Endodermal cell (in vitro differentiated cells): ENCODE results near the gene CD2BP2. TPM values are rescaled to one million over a fixed set of nuclear protein-coding genes. Genes with fewer than 3 reads are reported as not detected.

Source experiments
- DNase-seq: peaks from one replicate; pipeline ENCODE4 v3.0.0-alpha.2; 2017
- H3K27ac ChIP-seq: 2 replicates; pipeline ENCODE4 v1.5.1; 2013; ENCODE audit warnings: mild to moderate bottlenecking, low read depth, low read length, moderate library complexity
- H3K27me3 ChIP-seq: 2 replicates; pipeline ENCODE4 v1.6.1; 2013; ENCODE audit warnings: mild to moderate bottlenecking, low read length, moderate library complexity; ENCODE audit not compliant: insufficient read depth, control insufficient read depth, poor library complexity, severe bottlenecking
- H3K36me3 ChIP-seq: 2 replicates; pipeline ENCODE4 v1.7.0; 2013; ENCODE audit warnings: mild to moderate bottlenecking, low read length, moderate library complexity; ENCODE audit not compliant: control insufficient read depth, insufficient read depth
- H3K4me1 ChIP-seq: one replicate; pipeline ENCODE4 v1.7.0; 2013; ENCODE audit warnings: low read length; ENCODE audit not compliant: control insufficient read depth, insufficient read depth
- H3K4me3 ChIP-seq: 2 replicates; pipeline ENCODE4 v1.5.1; 2013; ENCODE audit warnings: mild to moderate bottlenecking, low read length, moderate library complexity
- H3K9ac ChIP-seq: 2 replicates; pipeline ENCODE4 v1.6.1; 2013; ENCODE audit warnings: mild to moderate bottlenecking, low read length, moderate library complexity; ENCODE audit not compliant: poor library complexity, severe bottlenecking; ENCODE audit errors: extremely low read depth
- H3K9me3 ChIP-seq: 2 replicates; pipeline ENCODE4 v1.6.1; 2013; ENCODE audit warnings: mild to moderate bottlenecking, low read length, moderate library complexity; ENCODE audit not compliant: control insufficient read depth
- H3K27ac Mint-ChIP-seq: 2 replicates; pipeline ENCODE4 v1.8.0; 2020; ENCODE audit warnings: mixed read lengths
- H3K27me3 Mint-ChIP-seq: 2 replicates; pipeline ENCODE4 v1.8.0; 2021; ENCODE audit warnings: mild to moderate bottlenecking, mixed read lengths; ENCODE audit not compliant: insufficient read depth
- H3K36me3 Mint-ChIP-seq: 2 replicates; pipeline ENCODE4 v1.8.0; 2020; ENCODE audit warnings: low read depth, mixed read lengths
- H3K4me1 Mint-ChIP-seq: 2 replicates; pipeline ENCODE4 v1.8.0; 2020; ENCODE audit warnings: mixed read lengths
- H3K4me3 Mint-ChIP-seq: 2 replicates; pipeline ENCODE4 v1.8.0; 2020; ENCODE audit warnings: mild to moderate bottlenecking, moderate library complexity, mixed read lengths
- H3K9me3 Mint-ChIP-seq: 2 replicates; pipeline ENCODE4 v1.8.0; 2020; ENCODE audit warnings: mild to moderate bottlenecking, mixed read lengths
- CTCF ChIP-seq: fragments of 200-600 bp; sonication (generic); conservative IDR thresholded peaks from 2 replicates; pipeline ENCODE4 v1.5.0; 2021; ENCODE audit warnings: antibody characterized with exemption, mild to moderate bottlenecking
- WGBS, 2 experiments: methylation state at CpG; one replicate each; pipeline versions ENCODE4 v1.1.5 to v1.1.7; 2013; ENCODE audit warnings: missing lambda C conversion rate in 2 of 2, mixed read lengths in 1 of 2; ENCODE audit not compliant: insufficient coverage in 1 of 2, insufficient read length in 1 of 2; 5-methylcytosine and 5-hydroxymethylcytosine counted together
- total RNA-seq, 2 donors: library from RNA; stranded (reverse); fragmentation: NEBNext Ultra II Directional in 1 of 2; extraction: Animal tissue kit (Norgen Biotek cat#: 25700) in 1 of 2; gene quantifications; 2 replicates in 1 of 2; 3 replicates in 1 of 2; pipeline ENCODE4 v1.2.1, GENCODE V29; 2021

Gene CD2BP2
- total RNA-seq, 2 donors from 2014 or later: 75.4 to 76.0 TPM

GRCh38 chr16:30366511-30366910, 11.4 kb upstream of the CD2BP2 start:
- H3K4me1 Mint-ChIP-seq: peaks cover 32% of the 10 kb centered on the region
- H3K27me3 ChIP-seq: no peaks in the 10 kb centered on the region
- WGBS, 2 experiments: 96 to 100% methylated on average over 3 to 4 of the region's 4 CpGs
- no peak overlapping the region for H3K9ac ChIP-seq
- no peak for DNase-seq
- H3K4me3 Mint-ChIP-seq: no peak overlapping the region
- no peaks in the 10 kb centered on the region for H3K27me3 Mint-ChIP-seq
- no peaks in the 10 kb centered on the region for H3K9me3 ChIP-seq
- H3K4me3 ChIP-seq: no peak overlapping the region
- peaks cover 26% of the 10 kb centered on the region for H3K36me3 ChIP-seq
- no peak overlapping the region for H3K27ac ChIP-seq
- peaks cover 7% of the 10 kb centered on the region for H3K4me1 ChIP-seq
- peaks cover 34% of the 10 kb centered on the region for H3K36me3 Mint-ChIP-seq
- TF ChIP-seq CTCF: no peak
- H3K27ac Mint-ChIP-seq: no peak overlapping the region
- H3K9me3 Mint-ChIP-seq: no peaks in the 10 kb centered on the region

GRCh38 chr16:30365200-30365599, 10.1 kb upstream of the CD2BP2 start:
- Histone ChIP-seq H3K4me1 (peaks cover 7% of the 10 kb centered on the region), H3K4me3 (no peak overlapping the region), H3K36me3 (peaks cover 30% of the 10 kb centered on the region), H3K9me3 (no peaks in the 10 kb centered on the region), H3K9ac (no peak overlapping the region), H3K27me3 (no peaks in the 10 kb centered on the region), H3K27ac (no peak overlapping the region)
- 94 to 97% methylated on average over 8 to 10 of the region's 10 CpGs for WGBS, 2 experiments
- Mint-ChIP-seq H3K27ac (peak overlapping the region; percentile 72), H3K4me3 (no peak overlapping the region), H3K4me1 (peaks cover 28% of the 10 kb centered on the region), H3K36me3 (peaks cover 43% of the 10 kb centered on the region), H3K9me3 (no peaks in the 10 kb centered on the region), H3K27me3 (no peaks in the 10 kb centered on the region)
- no peak for DNase-seq
- no peak for TF ChIP-seq CTCF

- Mint-ChIP-seq H3K36me3 (peaks cover 45% of the 10 kb centered on the region), H3K27me3 (no peaks in the 10 kb centered on the region), H3K9me3 (no peaks in the 10 kb centered on the region), H3K4me1 (peaks cover 8% of the 10 kb centered on the region), H3K4me3 (no peak overlapping the region), H3K27ac (no peak overlapping the region)
- H3K4me1 ChIP-seq: peaks cover 4% of the 10 kb centered on the region
- no peak overlapping the region for H3K9ac ChIP-seq
- peak; percentile 13 for DNase-seq
- no peaks in the 10 kb centered on the region for H3K9me3 ChIP-seq
- no peaks in the 10 kb centered on the region for H3K27me3 ChIP-seq
- 91 to 99% methylated on average over 6 to 7 of the region's 7 CpGs for WGBS, 2 experiments
- H3K4me3 ChIP-seq: no peak overlapping the region
- H3K36me3 ChIP-seq: peaks cover 41% of the 10 kb centered on the region
- no peak for TF ChIP-seq CTCF
- no peak overlapping the region for H3K27ac ChIP-seq
Measured at GRCh38 chr16:30361180-30361579, 6.1 kb upstream of the CD2BP2 start.
